DMS53 treated with DMSO at 0.1 percent for 48 hours (cell line): ENCODE data around the gene PPP1R14B.

Experiments used
- DNase-seq: peaks from one replicate; lab custom pipeline; 2025; ENCODE audit not compliant: unreplicated experiment; lab: John Stamatoyannopoulos, UW

The PPP1R14B gene

DNA sequence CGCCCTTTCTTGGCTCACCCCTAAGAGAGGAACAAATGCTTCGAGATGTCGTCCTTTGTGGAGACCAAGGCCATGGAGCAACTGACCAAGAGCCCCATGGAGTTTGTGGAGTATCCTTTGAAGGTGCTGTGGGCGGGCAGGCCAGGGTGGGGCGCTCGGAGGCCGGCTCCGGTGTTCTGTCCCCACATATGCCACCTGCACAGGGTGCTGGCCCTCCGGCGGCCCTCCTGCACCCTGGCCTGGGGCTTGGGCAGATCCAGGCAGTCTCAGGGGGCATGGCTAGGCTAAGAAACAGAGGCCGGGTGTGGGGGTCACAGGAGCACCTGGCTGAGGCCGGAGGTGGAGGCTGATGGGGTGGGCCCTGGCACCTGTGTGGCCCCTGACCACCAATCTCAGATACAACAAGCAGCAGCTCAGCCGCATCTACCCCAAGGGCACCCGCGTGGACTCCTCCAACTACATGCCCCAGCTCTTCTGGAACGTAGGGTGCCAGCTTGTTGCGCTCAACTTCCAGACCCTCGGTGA, 14.9 kb upstream of the PPP1R14B start:
- no peak for DNase-seq

DNA sequence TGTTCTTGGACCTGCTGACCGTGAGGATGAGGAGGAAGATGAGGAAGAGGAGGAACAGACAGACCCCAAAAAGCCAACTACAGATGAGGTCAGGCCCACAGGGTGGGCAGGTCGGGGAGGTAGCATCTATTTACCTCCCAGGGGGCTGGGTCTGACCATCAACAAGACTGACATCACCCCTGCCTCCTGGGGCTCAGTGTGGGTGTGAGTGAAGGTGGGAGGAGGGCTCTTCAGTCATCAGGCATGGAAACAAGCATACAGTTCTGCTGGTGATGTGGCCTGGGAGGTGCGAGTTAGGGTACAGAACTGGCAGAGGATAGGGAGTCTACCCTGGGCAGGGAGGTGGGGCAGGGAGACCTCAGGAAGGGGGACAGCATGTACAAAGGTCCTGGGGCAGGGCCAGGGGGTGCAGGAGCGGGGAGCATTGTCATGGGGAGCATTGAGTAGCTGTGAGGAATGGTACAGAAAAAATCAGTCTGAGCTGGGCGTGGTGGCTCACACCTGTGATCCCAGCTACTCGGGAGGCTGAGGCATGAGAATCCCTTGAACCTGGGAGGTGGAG, 13.5 kb upstream of the PPP1R14B start:
- no peak for DNase-seq

GRCh38 chr11:64259533-64260067, 12.9 kb upstream of the PPP1R14B start:
- no peak for DNase-seq

DNA sequence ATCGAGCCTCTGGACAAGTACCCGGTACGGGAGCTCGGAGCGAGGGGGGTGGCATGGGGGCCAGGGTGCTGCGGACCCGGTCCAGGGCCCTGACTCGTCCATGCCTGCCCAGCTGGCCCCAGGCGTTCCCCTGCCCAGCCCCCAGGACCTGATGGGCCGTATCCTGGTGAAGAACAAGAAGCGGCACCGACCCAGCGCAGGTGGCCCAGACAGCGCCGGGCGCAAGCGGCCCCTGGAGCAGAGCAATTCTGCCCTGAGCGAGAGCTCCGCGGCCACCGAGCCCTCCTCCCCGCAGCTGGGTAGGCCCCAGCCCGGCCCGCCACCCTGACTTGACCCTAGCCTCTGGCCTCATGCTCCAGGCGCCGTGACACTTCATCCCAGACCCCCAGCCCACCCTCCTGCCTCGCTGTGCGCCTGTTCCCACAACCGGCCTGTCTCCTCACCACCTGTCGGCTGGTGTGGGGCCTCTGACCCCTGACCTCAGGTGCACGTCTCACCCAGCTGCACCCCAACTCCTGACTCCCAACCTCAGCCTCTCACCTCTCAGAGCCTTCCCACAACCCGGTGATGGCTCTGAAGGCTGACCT, 12.3 kb upstream of the PPP1R14B start:
- no peak for DNase-seq

DNA sequence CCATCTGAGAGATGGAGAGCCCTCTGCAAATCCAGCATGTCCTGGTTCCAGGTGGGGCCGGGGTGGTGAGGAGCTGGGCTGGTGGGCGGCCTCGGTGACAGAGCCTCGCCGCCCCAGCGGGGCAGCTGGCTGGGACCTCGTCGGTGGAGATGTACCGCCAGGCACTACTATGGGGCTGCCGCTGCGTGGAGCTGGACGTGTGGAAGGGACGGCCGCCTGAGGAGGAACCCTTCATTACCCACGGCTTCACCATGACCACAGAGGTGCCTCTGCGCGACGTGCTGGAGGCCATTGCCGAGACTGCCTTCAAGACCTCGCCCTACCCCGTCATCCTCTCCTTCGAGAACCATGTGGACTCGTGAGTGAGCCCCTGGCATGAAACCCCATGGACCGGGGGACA, 11.6 kb upstream of the PPP1R14B start:
- no peak for DNase-seq

GRCh38 chr11:64256300-64256699, 9.6 kb upstream of the PPP1R14B start:
- DNase-seq = no peak

GRCh38 chr11:64255135-64256128, 8.7 kb upstream of the PPP1R14B start:
- no peak for DNase-seq

DNA sequence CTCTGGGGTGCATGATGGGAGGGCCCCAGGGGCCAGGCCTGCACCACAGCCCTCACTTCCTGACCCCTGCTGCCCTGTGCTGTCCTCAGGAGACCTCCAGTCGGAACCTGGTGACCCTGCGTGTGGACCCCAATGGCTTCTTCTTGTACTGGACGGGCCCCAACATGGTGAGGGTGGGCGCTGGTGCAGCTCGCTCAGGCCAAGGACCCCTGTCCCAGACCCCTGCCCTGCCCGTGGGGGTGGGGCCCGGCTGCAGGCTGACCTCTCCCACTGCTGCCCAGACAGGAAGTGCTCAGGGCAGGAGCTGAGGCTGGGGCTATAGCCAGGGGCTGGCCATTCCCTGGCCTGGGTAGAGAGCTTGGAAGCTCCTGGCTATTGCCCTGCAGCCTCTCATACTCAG, 7.6 kb upstream of the PPP1R14B start:
- no peak for DNase-seq

- DNase-seq = no peak
These were observed 6.7 kb upstream of the PPP1R14B start for GRCh38 chr11:64253481-64253880.

GRCh38 chr11:64253043-64253442, 6.3 kb upstream of the PPP1R14B start:
- DNase-seq = no peak

DNA sequence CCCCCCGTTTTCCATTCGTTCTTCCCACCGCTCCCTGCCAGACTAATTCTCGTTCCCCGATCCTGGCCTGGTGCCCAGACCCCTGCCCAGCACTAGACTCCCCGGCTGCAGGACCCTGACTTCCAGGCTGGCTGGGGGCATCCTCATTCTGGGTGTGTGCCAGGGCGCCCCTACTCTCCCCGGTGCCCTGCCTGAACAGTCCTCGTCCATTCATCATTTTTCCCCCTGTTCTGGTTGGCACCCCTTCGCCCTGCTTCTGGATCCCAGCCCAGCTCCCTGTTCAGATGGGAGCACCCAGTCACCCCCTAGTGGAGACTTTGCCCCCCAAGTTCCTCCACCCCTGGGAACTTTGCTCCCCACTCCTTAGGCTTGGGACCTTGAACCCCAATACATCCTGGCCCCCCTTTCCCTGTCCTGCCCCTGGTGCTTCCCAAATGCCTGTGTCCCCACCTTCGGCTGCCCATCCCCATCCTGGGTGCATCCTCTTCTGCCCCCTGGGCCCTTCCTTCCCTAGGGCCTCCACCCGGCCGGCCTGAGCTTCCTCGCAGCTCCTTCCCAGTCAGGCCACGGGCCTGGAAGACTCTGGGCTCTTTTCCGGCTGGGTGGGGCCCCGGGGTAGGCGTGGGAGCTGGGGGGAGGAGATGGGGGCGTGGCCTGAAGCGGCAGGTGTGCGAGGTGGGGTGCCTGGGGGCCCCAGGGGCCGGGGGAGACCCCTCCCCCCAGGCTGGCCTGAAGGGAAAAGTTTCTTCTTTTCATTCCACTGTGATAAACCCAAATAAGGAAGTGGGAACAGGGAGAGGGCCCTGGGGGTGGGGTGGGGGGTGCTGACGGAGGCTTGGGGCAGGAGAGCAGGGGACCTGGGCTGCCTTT, 5.5 kb upstream of the PPP1R14B start:
- DNase-seq = peak; percentile 14

- no peak for DNase-seq
These were observed 4.9 kb upstream of the PPP1R14B start for GRCh38 chr11:64251753-64252002.

- no peak for DNase-seq
These were observed 4.4 kb upstream of the PPP1R14B start, which contains the start of gene PLCB3 for GRCh38 chr11:64251016-64251752. TSS of gene PLCB3 (plus strand) at chr11:64251530. CDS start at chr11:64251650, 120 bp downstream.

DNA sequence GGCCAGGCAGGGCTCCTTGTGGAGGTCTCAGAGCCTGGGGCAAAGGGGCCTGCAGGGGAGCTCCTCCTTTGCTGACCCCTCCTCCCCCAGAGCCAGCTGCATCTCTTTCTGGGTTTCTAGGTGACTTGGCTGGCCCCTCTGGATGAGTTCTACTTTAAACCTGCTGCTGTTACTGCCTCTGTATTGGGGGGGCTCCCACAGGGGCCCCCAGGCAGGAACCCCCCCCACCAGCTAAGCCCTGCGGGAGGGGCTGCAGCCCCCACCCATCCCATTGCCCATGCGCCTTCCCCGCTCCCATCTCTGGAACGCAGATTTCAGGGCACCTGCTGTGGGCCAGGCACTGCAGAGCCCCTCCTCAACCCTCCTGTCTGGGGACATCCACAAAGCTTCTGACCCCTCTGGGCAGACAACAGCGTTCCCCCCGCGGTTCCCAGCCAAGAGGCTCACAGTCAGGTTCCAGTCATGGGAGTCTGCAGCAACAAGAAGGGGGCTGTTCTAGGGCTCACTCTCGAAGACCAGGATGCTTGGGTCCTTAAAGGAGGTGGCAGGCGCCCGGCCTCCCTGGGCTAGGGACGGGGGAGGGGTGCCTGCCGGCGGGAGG, 3.8 kb upstream of the PPP1R14B start:
- DNase-seq = no peak

GRCh38 chr11:64249563-64250414, 3.0 kb upstream of the PPP1R14B start:
- no peak for DNase-seq

- DNase-seq = no peak
These were observed 2.3 kb upstream of the PPP1R14B start for GRCh38 chr11:64249038-64249437.

GRCh38 chr11:64248578-64248977, 1.8 kb upstream of the PPP1R14B start:
- DNase-seq = no peak

DNA sequence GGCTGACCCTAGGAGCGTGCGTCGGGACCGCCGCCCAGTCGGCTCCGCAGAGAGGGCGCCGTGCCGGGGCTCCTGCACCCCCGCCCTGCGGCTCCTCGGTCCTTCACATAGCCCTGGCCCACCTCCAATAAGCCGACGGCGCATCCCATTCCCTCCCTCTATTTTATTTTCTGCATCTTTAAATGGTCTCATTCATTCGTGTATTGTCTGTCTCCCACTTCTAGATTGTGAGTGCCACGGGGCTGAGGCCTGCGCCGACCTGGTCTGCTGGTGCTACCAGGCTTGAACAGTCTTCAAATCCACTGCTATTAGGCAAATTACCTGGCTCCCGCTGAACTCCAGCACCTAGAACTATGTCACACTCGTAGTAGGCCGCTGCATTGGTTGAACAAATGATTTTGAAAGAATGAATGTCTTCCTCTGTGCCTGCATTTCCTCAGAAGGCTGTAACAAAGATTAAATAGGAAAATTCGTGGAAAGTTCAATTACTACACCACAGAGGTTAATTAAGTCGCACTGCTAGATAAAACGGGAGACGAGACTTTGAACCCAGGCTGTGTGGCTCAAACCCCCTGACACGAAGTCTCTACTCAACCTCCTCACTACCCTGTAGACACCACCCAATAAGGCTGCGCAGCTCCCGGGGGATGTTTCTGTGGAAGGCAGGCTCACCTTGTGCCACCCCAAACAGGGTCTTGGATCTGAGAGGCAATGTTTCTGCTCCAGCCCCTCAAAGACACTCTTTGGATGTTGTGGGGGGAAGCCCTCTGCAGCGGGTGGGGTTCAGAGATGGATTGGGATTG, 1.2 kb upstream of the PPP1R14B start:
- no peak for DNase-seq
